Endothelial cell of umbilical vein (primary cell): ENCODE data around the gene COL6A2. TPM values are rescaled to one million over a fixed set of nuclear protein-coding genes. Genes with fewer than 3 reads are reported as not detected.

Experiments used
- BruUV-seq: library from RNA; stranded (reverse); fragments of 400-500 nt; replicated peaks from 2 replicates; lab custom pipeline; 2021; lab: Mats Ljungman, UMichigan
- CTCF ChIA-PET: fragments of 300-600, 350-600 bp; sonication (Branson Sonifier 250); formaldehyde crosslinking; loops from one replicate; lab custom pipeline; 2021; ENCODE audit warnings: antibody characterized with exemption, inconsistent platforms; lab: Charles Lee
- POLR2A ChIA-PET: fragments of 300-600, 350-600 bp; sonication (Branson Sonifier 250); formaldehyde crosslinking; loops from one replicate; lab custom pipeline; 2021; ENCODE audit warnings: antibody characterized with exemption, inconsistent platforms; lab: Charles Lee
- DNase-seq: peaks from one replicate; pipeline ENCODE4 v3.0.0-alpha.2; 2011; ENCODE audit warnings: low read depth, low spot score
- FAIRE-seq: peaks from 2 replicates; lab custom pipeline; 2011; peaks lifted over from hg19 to GRCh38; lab: Jason Lieb, UNC
- H2AFZ ChIP-seq: 2 replicates; pipeline ENCODE4 v1.6.0; 2012; ENCODE audit warnings: low read depth, low read length, control low read depth, inconsistent platforms
- H3K27ac ChIP-seq: 2 replicates; pipeline ENCODE4 v1.5.1; 2011; ENCODE audit warnings: low read depth, mild to moderate bottlenecking, control low read depth, low read length, moderate library complexity; ENCODE audit not compliant: insufficient read depth
- H3K27me3 ChIP-seq, 2 experiments: 2 replicates each; pipeline versions ENCODE4 v1.6.0 to v1.6.1; 2011; ENCODE audit warnings: low read length in 2 of 2, mixed read lengths in 1 of 2; ENCODE audit not compliant: control insufficient read depth in 2 of 2, insufficient read depth in 2 of 2
- H3K36me3 ChIP-seq, 2 experiments: 2 replicates in 1 of 2; 3 replicates in 1 of 2; pipeline ENCODE4 v1.5.1; 2011; ENCODE audit warnings: low read length in 2 of 2, mild to moderate bottlenecking in 1 of 2, moderate library complexity in 1 of 2; ENCODE audit not compliant: control insufficient read depth in 2 of 2, insufficient read depth in 2 of 2; ENCODE audit errors: extremely low read depth in 1 of 2
- H3K4me1 ChIP-seq: 3 replicates; pipeline ENCODE4 v1.5.1; 2011; ENCODE audit warnings: mild to moderate bottlenecking, low read length; ENCODE audit not compliant: control insufficient read depth, insufficient read depth; ENCODE audit errors: extremely low read depth
- H3K4me2 ChIP-seq: 2 replicates; pipeline ENCODE4 v1.6.1; 2011; ENCODE audit warnings: low read length, control low read depth, mixed read lengths; ENCODE audit not compliant: insufficient read depth
- H3K4me3 ChIP-seq, 3 experiments: fragments of 200-600 bp in 1 of 3; sonication (generic), shearing (Covaris generic) in 1 of 3; replicated peaks in 1 of 3; 2 replicates each; pipeline ENCODE4 v1.5.1; 2011 to 2016; ENCODE audit warnings: control low read depth in 3 of 3, low read length in 3 of 3, mild to moderate bottlenecking in 2 of 3, inconsistent platforms in 1 of 3, low read depth in 1 of 3, moderate library complexity in 1 of 3; ENCODE audit not compliant: insufficient read depth in 1 of 3
- H3K79me2 ChIP-seq: 2 replicates; pipeline ENCODE4 v1.6.0; 2012; ENCODE audit warnings: low read length, inconsistent platforms; ENCODE audit not compliant: control insufficient read depth, insufficient read depth
- H3K9ac ChIP-seq: replicated peaks from 2 replicates; pipeline ENCODE3; 2011; ENCODE audit warnings: low read length, control low read depth; ENCODE audit not compliant: insufficient read depth; ENCODE audit errors: extremely low read depth
- H3K9me1 ChIP-seq: replicated peaks from 3 replicates; pipeline ENCODE4 v1.6.0; 2011; ENCODE audit warnings: mild to moderate bottlenecking, low read length; ENCODE audit not compliant: control insufficient read depth, insufficient read depth; ENCODE audit errors: extremely low read depth
- H3K9me3 ChIP-seq: replicated peaks from 2 replicates; pipeline ENCODE4 v1.5.1; 2012; ENCODE audit warnings: low read length, inconsistent platforms; ENCODE audit not compliant: control insufficient read depth, insufficient read depth
- H4K20me1 ChIP-seq: replicated peaks from 2 replicates; pipeline ENCODE3; 2011; ENCODE audit warnings: mild to moderate bottlenecking, low read length; ENCODE audit not compliant: control insufficient read depth, insufficient read depth; ENCODE audit errors: extremely low read depth
- EZH2 ChIP-seq: IDR thresholded peaks from 2 replicates; pipeline ENCODE4 v1.6.1; 2012; ENCODE audit warnings: borderline replicate concordance, low read depth, mild to moderate bottlenecking, moderate library complexity, low read length, inconsistent platforms; ENCODE audit not compliant: severe bottlenecking
- FOS ChIP-seq: IDR thresholded peaks from 2 replicates; pipeline ENCODE4 v1.6.1; 2011; ENCODE audit warnings: mild to moderate bottlenecking, low read length, moderate library complexity, borderline replicate concordance; ENCODE audit not compliant: insufficient read depth
- GATA2 ChIP-seq: IDR thresholded peaks from 2 replicates; pipeline ENCODE4 v1.7.0; 2011; ENCODE audit warnings: low read depth, mild to moderate bottlenecking, moderate library complexity, mixed read lengths, low read length; ENCODE audit not compliant: insufficient read length, insufficient read depth
- JUN ChIP-seq: IDR thresholded peaks from 2 replicates; pipeline ENCODE4 v1.6.1; 2011; ENCODE audit warnings: borderline replicate concordance, low read depth; ENCODE audit not compliant: insufficient read length, insufficient read depth
- MYC ChIP-seq: IDR thresholded peaks from one replicate; pipeline ENCODE4 v1.6.1; 2011; ENCODE audit warnings: mild to moderate bottlenecking, low read depth, low read length
- POLR2A ChIP-seq: IDR thresholded peaks from 2 replicates; pipeline ENCODE4 v1.6.1; 2012; ENCODE audit warnings: low read depth, mild to moderate bottlenecking, control low read depth, low read length
- POLR2AphosphoS5 ChIP-seq: IDR thresholded peaks from 2 replicates; pipeline ENCODE4 v1.6.1; 2012; ENCODE audit warnings: low read depth, mild to moderate bottlenecking, control low read depth, low read length, moderate library complexity; ENCODE audit not compliant: insufficient read depth
- dilution Hi-C: fragments of 300-500 bp; cut with MboI; formaldehyde crosslinking; loops from one replicate; pipeline ENCODE4 v1.15.0; 2019; ENCODE audit warnings: low sequenced_read_pairs; ENCODE audit not compliant: extremely low pct_ligation_motif_present
- intact Hi-C: fragments of 100-400 bp; cut with micrococcal nuclease; formaldehyde crosslinking; loops from one replicate; pipeline ENCODE4 v1.10.0; 2022
- polyA plus RNA-seq, 4 experiments: library from polyadenylated mRNA; depleted of rRNA in 3 of 4; stranded (reverse) in 3 of 4; unstranded in 1 of 4; fragments of >200 nt; gene quantifications; 2 replicates each; pipeline versions ENCODE4 v1.2.1 to v1.2.3, GENCODE V29; 2011 to 2012; ENCODE audit warnings: missing spikeins in 1 of 4
- total RNA-seq: library from RNA; stranded (reverse); gene quantifications from 2 replicates; pipeline ENCODE4 v1.2.3, GENCODE V29; 2021
- TF ChIP-seq, protein P1 (sequence below), 2 donors: IDR thresholded peaks; 1 replicate in 1 of 2; 2 replicates in 1 of 2; pipeline ENCODE4 v1.5.1; 2011; ENCODE audit warnings: low read length in 2 of 2, mild to moderate bottlenecking in 2 of 2, moderate library complexity in 2 of 2, control low read depth in 1 of 2, inconsistent platforms in 1 of 2, low read depth in 1 of 2; ENCODE audit not compliant: insufficient read depth in 1 of 2; ENCODE audit errors: extremely low read depth in 1 of 2
- TF ChIP-seq, protein P2 (sequence below): IDR thresholded peaks from 2 replicates; pipeline ENCODE4 v1.6.1; 2011; ENCODE audit not compliant: insufficient read depth, insufficient read length

COL6A2 gene
- total and polyA plus RNA-seq, 2 donors (not counting 3 experiments of a cell fraction or from before 2014, with no cell fraction given) = 3.4 to 6.1 TPM

DNA sequence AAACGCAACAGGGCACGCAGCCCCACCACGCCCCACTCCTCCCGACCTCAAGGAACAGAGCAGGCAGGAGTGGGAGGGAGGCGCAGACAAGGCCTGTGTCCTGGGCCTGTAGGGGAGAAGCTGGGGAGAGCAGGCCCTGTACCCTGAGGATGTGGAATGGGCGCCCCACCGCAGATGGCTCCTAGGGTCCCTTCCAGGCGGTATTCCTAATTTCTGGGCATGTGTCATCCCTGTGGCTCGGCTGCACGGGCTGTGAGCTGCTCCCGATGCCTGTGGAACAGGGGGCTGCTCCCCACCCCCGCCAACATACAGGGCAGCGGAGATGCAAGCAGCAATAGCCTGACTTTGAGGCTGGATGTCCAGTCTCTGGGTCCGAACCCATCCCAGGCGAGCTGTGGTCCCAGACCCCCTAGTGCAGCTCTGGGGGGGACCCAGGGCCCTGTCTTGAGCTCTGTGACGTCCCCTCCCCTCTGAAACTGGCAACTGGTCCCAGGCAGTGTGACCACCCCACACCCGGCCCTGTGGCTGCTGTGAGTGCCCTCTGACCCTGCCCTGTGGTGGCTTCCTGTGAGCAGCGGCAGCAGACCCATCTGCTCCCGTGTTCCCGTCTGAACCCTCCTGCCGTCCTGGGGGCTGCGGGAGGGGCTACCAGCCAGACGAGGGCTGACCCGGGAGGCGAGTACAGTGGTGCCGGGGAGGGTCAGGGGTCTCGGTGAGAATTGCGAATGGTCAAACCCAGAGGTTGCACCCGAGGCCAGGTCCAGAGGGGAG lies 13.9 kb upstream of the COL6A2 start:
- Histone ChIP-seq H3K9me3 (no peaks in the 10 kb centered on the region), H3K4me3 (no peak overlapping the region), H4K20me1 (no peaks in the 10 kb centered on the region), H3K4me1 (no peaks in the 10 kb centered on the region), H3K79me2 (no peaks in the 10 kb centered on the region), H3K9ac (no peak overlapping the region), H3K27ac (no peak overlapping the region), H3K9me1 (no peaks in the 10 kb centered on the region), H3K4me2 (no peak overlapping the region), H3K36me3 (no peaks in the 10 kb centered on the region), H3K27me3 (peaks cover 0 to 2% of the 10 kb centered on the region in 2 experiments), H2AFZ (no peak overlapping the region)
- TF ChIP-seq EZH2 (no peak), JUN (no peak), POLR2AphosphoS5 (no peak), GATA2 (no peak), FOS (no peak), MYC (no peak), POLR2A (no peak)
- TF ChIP-seq, protein P1, sequence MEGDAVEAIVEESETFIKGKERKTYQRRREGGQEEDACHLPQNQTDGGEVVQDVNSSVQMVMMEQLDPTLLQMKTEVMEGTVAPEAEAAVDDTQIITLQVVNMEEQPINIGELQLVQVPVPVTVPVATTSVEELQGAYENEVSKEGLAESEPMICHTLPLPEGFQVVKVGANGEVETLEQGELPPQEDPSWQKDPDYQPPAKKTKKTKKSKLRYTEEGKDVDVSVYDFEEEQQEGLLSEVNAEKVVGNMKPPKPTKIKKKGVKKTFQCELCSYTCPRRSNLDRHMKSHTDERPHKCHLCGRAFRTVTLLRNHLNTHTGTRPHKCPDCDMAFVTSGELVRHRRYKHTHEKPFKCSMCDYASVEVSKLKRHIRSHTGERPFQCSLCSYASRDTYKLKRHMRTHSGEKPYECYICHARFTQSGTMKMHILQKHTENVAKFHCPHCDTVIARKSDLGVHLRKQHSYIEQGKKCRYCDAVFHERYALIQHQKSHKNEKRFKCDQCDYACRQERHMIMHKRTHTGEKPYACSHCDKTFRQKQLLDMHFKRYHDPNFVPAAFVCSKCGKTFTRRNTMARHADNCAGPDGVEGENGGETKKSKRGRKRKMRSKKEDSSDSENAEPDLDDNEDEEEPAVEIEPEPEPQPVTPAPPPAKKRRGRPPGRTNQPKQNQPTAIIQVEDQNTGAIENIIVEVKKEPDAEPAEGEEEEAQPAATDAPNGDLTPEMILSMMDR (IDR thresholded peaks at IDR 0.05; ENCODE audit: extremely low read depth in 1 of 2, insufficient read depth in 1 of 2, low read depth in 1 of 2, low read length in 2 of 2) = no peak
- TF ChIP-seq, protein P2, sequence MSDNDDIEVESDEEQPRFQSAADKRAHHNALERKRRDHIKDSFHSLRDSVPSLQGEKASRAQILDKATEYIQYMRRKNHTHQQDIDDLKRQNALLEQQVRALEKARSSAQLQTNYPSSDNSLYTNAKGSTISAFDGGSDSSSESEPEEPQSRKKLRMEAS = no peak
- intact Hi-C loops = no loop called here
- dilution Hi-C loops = no loop called here
- ChIA-PET CTCF (no interaction called here), POLR2A (no interaction called here)
- no TSS peak for BruUV-seq
- no peak for DNase-seq
- FAIRE-seq = no peak
